B cell (primary cell): ENCODE data around the gene ZFYVE19. TPM values are rescaled to one million over a fixed set of nuclear protein-coding genes. Genes with fewer than 3 reads are reported as not detected.

Source experiments
- ATAC-seq: fragments of 200-7000 bp; cut with Tn5 transposase; one replicate; pipeline ENCODE4 v1.10.0; 2021; ENCODE audit warnings: low read depth, mild to moderate bottlenecking, moderate number of reproducible peaks, moderate library complexity
- CTCF ChIA-PET: fragments of 350-600 bp; sonication (Branson Sonifier 250); formaldehyde crosslinking; loops from one replicate; lab custom pipeline; 2021; ENCODE audit warnings: antibody characterized with exemption, inconsistent platforms; lab: Charles Lee
- POLR2A ChIA-PET: fragments of 350-600 bp; sonication (Branson Sonifier 250); formaldehyde crosslinking; loops from one replicate; lab custom pipeline; 2021; ENCODE audit warnings: antibody characterized with exemption; lab: Charles Lee
- DNase-seq: peaks from one replicate; pipeline ENCODE4 v3.0.0; 2013
- H2AFZ ChIP-seq: 2 replicates; pipeline ENCODE4 v1.6.1; 2012; ENCODE audit warnings: mild to moderate bottlenecking, low read depth, low read length; ENCODE audit not compliant: insufficient read depth, poor library complexity, severe bottlenecking
- H3K27ac ChIP-seq, 2 donors: 1 replicate in 1 of 2; 2 replicates in 1 of 2; pipeline ENCODE4 v1.5.1; 2012 to 2013; ENCODE audit warnings: low read length in 2 of 2, mild to moderate bottlenecking in 2 of 2, moderate library complexity in 1 of 2
- H3K27me3 ChIP-seq, 4 experiments: fragments of 200-600 bp in 1 of 4; sonication (generic) in 1 of 4; replicated peaks in 1 of 4; 1 replicate in 2 of 4; 2 replicates in 2 of 4; pipeline versions ENCODE4 v1.6.1 to v1.7.0; 2013 to 2016; ENCODE audit warnings: low read length in 3 of 4, mild to moderate bottlenecking in 2 of 4, mixed read lengths in 1 of 4, moderate library complexity in 1 of 4; ENCODE audit not compliant: insufficient read depth in 4 of 4, control insufficient read depth in 3 of 4; ENCODE audit errors: control extremely low read depth in 1 of 4
- H3K36me3 ChIP-seq, 2 experiments: replicated peaks in 1 of 2; 1 replicate in 1 of 2; 2 replicates in 1 of 2; pipeline versions ENCODE4 v1.6.1 to v1.7.1; 2013; ENCODE audit warnings: low read length in 1 of 2; ENCODE audit not compliant: insufficient read depth in 2 of 2, control insufficient read depth in 1 of 2; ENCODE audit errors: control extremely low read depth in 1 of 2, extremely low read depth in 1 of 2
- H3K4me1 ChIP-seq, 2 donors: fragments of 200-600 bp in 1 of 2; sonication (generic) in 1 of 2; 1 replicate in 1 of 2; 2 replicates in 1 of 2; pipeline versions ENCODE4 v1.5.1 to v1.6.1; 2013 to 2017; ENCODE audit warnings: low read length in 2 of 2; ENCODE audit not compliant: control insufficient read depth in 2 of 2, insufficient read depth in 2 of 2
- H3K4me2 ChIP-seq: replicated peaks from 2 replicates; pipeline ENCODE3; 2012; ENCODE audit warnings: mild to moderate bottlenecking, low read depth, low read length; ENCODE audit not compliant: poor library complexity, severe bottlenecking
- H3K4me3 ChIP-seq, 5 experiments: fragments of 200-600 bp in 1 of 5; sonication (generic) in 1 of 5; 1 replicate in 3 of 5; 2 replicates in 2 of 5; pipeline versions ENCODE4 v1.5.1 to v1.7.0; 2011 to 2016; ENCODE audit warnings: low read length in 4 of 5, mild to moderate bottlenecking in 4 of 5, low read depth in 2 of 5, control low read depth in 1 of 5, moderate library complexity in 1 of 5; ENCODE audit not compliant: insufficient read depth in 1 of 5; ENCODE audit errors: control extremely low read depth in 1 of 5, extremely low read depth in 1 of 5
- H3K79me2 ChIP-seq: fragments of 200-600 bp; sonication (generic); one replicate; pipeline ENCODE4 v1.6.0; 2016; ENCODE audit warnings: low read length; ENCODE audit not compliant: control insufficient read depth, insufficient read depth
- H3K9ac ChIP-seq: fragments of 200-600 bp; sonication (generic); 2 replicates; pipeline ENCODE4 v1.6.1; 2017; ENCODE audit warnings: mild to moderate bottlenecking, low read length, moderate library complexity
- H3K9me3 ChIP-seq, 3 donors: one replicate each; pipeline versions ENCODE4 v1.6.1 to v1.7.1; 2013; ENCODE audit warnings: low read length in 2 of 3; ENCODE audit not compliant: control insufficient read depth in 2 of 3, insufficient read depth in 1 of 3; ENCODE audit errors: control extremely low read depth in 1 of 3
- H4K20me1 ChIP-seq: 2 replicates; pipeline ENCODE4 v1.6.0; 2012; ENCODE audit warnings: mild to moderate bottlenecking, low read length; ENCODE audit not compliant: insufficient read depth, control insufficient read depth, poor library complexity, severe bottlenecking
- H3K27ac Mint-ChIP-seq: one replicate; pipeline ENCODE4 v1.8.0; 2021; ENCODE audit warnings: mixed read lengths
- H3K27me3 Mint-ChIP-seq: one replicate; pipeline ENCODE4 v1.8.0; 2021; ENCODE audit warnings: mixed read lengths
- H3K4me1 Mint-ChIP-seq: one replicate; pipeline ENCODE4 v1.8.0; 2021; ENCODE audit warnings: mixed read lengths
- H3K4me3 Mint-ChIP-seq: one replicate; pipeline ENCODE4 v1.8.0; 2021; ENCODE audit warnings: mixed read lengths
- H3K9me3 Mint-ChIP-seq: one replicate; pipeline ENCODE4 v1.8.0; 2022; ENCODE audit warnings: mixed read lengths; ENCODE audit not compliant: insufficient read depth
- CTCF ChIP-seq: fragments of 200-600 bp; IDR thresholded peaks from one replicate; pipeline ENCODE4 v1.8.0; 2022; ENCODE audit warnings: antibody characterized with exemption, mild to moderate bottlenecking
- EZH2 ChIP-seq: IDR thresholded peaks from 2 replicates; pipeline ENCODE4 v1.6.1; 2012; ENCODE audit warnings: borderline replicate concordance, low read depth, mild to moderate bottlenecking, moderate library complexity, low read length; ENCODE audit not compliant: insufficient read depth, poor library complexity, severe bottlenecking
- WGBS: methylation state at CpG from one replicate; pipeline ENCODE4 v1.1.5; 2013; ENCODE audit warnings: missing lambda C conversion rate; ENCODE audit not compliant: insufficient coverage; 5-methylcytosine and 5-hydroxymethylcytosine counted together
- intact Hi-C: fragments of 100-400 bp; cut with micrococcal nuclease; formaldehyde crosslinking; loops from one replicate; pipeline ENCODE4 v1.10.0; 2022
- polyA plus RNA-seq: library from polyadenylated mRNA; depleted of rRNA; stranded (reverse); fragments of >200 nt; gene quantifications from 2 replicates; pipeline ENCODE4 v1.2.3, GENCODE V29; 2012
- total RNA-seq, 2 donors: library from RNA; stranded (reverse); fragments of 120-200 nt in 1 of 2; gene quantifications; 1 replicate in 1 of 2; 2 replicates in 1 of 2; pipeline versions ENCODE4 v1.2.3 to v1.2.4, GENCODE V29; 2013 to 2022

ZFYVE19 gene
- total and polyA plus RNA-seq, 2 donors (not counting 1 experiment from before 2014, with no cell fraction given) = 29.4 to 60.5 TPM

DNA sequence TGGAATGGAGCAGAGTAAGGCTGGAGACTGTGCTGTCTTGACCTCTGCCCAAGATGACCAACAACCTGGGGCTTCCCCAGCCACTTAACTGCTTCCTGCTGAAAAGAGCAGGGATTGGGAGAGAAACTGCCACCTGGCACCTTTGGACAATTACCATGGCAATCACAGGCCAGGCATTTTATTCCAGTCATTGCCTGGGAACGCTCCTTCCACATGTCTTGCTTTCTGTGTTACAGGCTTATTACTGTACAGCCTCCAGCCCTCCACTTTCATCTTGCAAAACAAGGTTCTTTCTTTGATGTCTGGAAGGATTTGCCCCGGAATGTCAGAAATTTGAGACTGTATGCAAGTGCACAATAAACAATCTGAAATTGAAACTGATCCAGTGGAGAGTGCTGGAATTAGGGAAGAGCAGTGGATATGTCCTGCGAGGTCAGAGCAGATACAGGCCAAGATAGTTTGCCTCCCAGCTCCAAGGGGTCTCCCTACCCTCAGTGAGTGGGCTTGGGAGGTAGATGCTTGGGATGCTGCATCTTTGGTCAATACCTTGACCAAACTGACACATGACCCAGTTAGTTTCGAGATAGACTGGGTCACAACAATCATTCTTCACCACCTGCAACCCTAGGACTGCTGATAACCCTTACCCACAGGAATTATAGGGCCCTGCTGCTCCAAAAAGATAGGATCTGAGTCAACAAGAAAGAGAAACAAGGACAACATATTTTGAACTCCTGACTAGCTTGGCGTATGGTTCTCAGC is 19.0 kb downstream of the ZFYVE19 start:
- Histone ChIP-seq H3K27ac (no peak overlapping the region), H4K20me1 (no peaks in the 10 kb centered on the region), H3K27me3 (no peaks in the 10 kb centered on the region), H2AFZ (no peak overlapping the region), H3K9ac (no peak overlapping the region), H3K4me1 (no peaks in the 10 kb centered on the region), H3K4me2 (no peak overlapping the region), H3K36me3 (no peaks in the 10 kb centered on the region), H3K4me3 (no peak overlapping the region), H3K79me2 (no peaks in the 10 kb centered on the region), H3K9me3 (no peaks in the 10 kb centered on the region)
- Mint-ChIP-seq H3K4me3 (no peak overlapping the region), H3K27ac (no peak overlapping the region), H3K4me1 (no peaks in the 10 kb centered on the region), H3K27me3 (no peaks in the 10 kb centered on the region), H3K9me3 (no peaks in the 10 kb centered on the region)
- ChIA-PET CTCF (no interaction called here), POLR2A (no interaction called here)
- no peak for ATAC-seq
- 75% methylated on average over 4 of the region's 5 CpGs for WGBS
- no peak for DNase-seq
- intact Hi-C loops = no loop called here
- TF ChIP-seq EZH2 = no peak
- no peak for TF ChIP-seq CTCF

GRCh38 chr15:40826423-40827075 is 19.7 kb downstream of the ZFYVE19 start:
- no peak for TF ChIP-seq CTCF
- TF ChIP-seq EZH2 = no peak
- H3K27ac ChIP-seq = no peak overlapping the region
- no peaks in the 10 kb centered on the region for H3K27me3 ChIP-seq
- H3K9me3 ChIP-seq = no peaks in the 10 kb centered on the region
- H3K4me1 ChIP-seq = no peaks in the 10 kb centered on the region
- H3K4me3 ChIP-seq = no peak overlapping the region
- intact Hi-C loops = no loop called here
- no peak for ATAC-seq
- no peak overlapping the region for H3K9ac ChIP-seq
- no peak for DNase-seq
- H2AFZ ChIP-seq = no peak overlapping the region
- Mint-ChIP-seq H3K4me1 (no peaks in the 10 kb centered on the region), H3K4me3 (no peak overlapping the region), H3K27me3 (no peaks in the 10 kb centered on the region), H3K9me3 (no peaks in the 10 kb centered on the region), H3K27ac (no peak overlapping the region)
- H3K36me3 ChIP-seq = no peaks in the 10 kb centered on the region
- ChIA-PET CTCF (no interaction called here), POLR2A (no interaction called here)
- WGBS = 90% methylated on average over 2 of the region's 4 CpGs
- H3K4me2 ChIP-seq = no peak overlapping the region
- H3K79me2 ChIP-seq = no peaks in the 10 kb centered on the region
- no peaks in the 10 kb centered on the region for H4K20me1 ChIP-seq
